SHP77 treated with DMSO at 0.1 percent for 48 hours (cell line): ENCODE data around the gene MUS81.

Experiments used
- DNase-seq: peaks from one replicate; lab custom pipeline; 2025; lab: John Stamatoyannopoulos, UW

Gene MUS81

GRCh38 chr11:65861165-65861505 is 902 bp downstream of the MUS81 start:
- no peak for DNase-seq

GRCh38 chr11:65861533-65862183 is 1.4 kb downstream of the MUS81 start:
- DNase-seq: no peak

- DNase-seq: no peak
Observed at GRCh38 chr11:65862191-65862735, 2.0 kb downstream of the MUS81 start.

DNA sequence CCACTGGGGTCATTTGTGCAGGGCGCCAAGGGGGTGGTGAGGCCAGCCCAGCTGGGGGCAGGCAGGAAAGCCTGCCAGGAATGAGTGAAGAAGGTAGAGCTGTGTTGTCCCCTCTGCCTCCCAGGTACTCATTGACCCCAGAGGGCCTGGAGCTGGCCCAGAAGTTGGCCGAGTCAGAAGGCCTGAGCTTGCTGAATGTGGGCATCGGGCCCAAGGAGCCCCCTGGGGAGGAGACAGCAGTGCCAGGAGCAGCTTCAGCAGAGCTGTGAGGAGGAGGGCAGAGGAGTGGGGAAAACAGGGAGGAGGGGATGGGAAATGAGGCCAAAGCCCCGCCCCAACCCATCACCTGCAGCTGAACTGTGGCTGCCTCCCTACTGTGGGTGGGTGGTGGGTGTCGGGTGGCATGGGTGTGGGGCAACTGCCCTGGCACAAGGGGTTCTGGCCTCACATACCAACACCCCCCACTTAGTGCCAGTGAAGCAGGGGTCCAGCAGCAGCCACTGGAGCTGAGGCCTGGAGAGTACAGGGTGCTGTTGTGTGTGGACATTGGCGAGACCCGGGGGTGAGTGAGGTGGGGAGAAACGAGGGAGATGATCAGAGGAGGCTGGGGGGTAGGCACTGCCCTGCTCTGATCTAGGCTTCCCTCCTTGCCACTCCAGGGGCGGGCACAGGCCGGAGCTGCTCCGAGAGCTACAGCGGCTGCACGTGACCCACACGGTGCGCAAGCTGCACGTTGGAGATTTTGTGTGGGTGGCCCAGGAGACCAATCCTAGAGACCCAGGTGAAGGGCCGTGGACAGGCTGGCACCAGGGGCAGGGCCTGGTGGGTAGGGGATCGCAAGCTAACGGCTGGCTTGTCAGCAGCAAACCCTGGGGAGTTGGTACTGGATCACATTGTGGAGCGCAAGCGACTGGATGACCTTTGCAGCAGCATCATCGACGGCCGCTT is 3.0 kb downstream of the MUS81 start:
- no peak for DNase-seq

DNA sequence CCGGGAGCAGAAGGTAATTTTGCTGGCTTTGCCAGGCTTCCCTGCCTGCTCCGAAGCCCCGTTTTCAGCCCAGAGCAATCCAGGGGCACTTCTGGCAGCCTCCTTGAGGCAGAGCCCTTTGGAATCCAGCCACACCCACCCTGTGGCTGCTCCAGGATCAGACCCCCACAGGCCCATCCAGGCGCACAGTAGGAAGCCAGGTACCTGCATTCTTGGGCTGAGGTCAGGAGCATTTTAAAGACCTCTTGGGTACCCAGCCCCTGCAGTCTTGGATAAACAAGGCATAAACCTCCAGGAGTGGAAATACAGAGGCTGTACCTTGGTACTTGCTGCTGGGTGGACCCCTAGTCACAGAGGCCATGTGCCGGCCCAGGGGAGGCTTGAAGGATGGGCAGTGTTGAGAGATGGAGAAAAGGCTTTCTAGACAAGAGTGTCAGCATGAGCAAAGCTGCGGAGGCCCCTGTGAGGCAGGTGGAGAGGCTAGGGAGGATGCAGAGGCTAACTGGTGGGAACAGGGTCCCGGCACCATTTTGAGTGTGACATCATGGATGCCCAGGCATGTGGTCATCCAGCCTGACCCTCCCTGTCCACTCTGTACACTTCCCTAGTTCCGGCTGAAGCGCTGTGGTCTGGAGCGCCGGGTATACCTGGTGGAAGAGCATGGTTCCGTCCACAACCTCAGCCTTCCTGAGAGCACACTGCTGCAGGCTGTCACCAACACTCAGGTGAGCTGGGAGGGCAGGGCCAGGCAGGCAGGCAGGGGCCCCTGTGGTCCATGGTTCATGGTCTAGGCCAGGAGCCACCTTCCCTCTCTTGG is 3.9 kb downstream of the MUS81 start:
- no peak for DNase-seq

DNA sequence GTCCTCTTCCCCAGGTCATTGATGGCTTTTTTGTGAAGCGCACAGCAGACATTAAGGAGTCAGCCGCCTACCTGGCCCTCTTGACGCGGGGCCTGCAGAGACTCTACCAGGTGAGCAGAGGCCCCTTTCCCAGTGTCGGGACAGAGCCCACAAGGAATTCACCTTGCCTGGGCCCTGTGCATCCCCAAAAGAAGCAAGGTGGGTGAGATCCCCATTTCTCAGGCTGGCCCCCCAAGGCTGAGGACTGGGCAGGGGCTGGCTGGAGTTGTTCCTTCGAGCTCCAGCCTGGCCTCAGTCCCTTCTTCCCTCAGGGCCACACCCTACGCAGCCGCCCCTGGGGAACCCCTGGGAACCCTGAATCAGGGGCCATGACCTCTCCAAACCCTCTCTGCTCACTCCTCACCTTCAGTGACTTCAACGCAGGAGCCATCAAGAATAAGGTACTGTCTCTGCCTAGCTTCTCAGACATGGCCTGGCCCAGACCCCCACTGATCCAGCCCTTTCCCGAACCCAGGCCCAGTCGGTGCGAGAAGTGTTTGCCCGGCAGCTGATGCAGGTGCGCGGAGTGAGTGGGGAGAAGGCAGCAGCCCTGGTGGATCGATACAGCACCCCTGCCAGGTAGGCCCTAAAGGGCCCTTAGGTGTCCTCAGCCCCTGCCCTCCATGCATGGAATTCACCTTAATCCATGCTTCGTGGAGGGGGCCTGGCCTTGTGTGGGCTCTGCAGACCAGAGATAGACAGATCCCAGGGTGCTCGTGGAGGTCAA is 4.7 kb downstream of the MUS81 start:
- DNase-seq: no peak

DNA sequence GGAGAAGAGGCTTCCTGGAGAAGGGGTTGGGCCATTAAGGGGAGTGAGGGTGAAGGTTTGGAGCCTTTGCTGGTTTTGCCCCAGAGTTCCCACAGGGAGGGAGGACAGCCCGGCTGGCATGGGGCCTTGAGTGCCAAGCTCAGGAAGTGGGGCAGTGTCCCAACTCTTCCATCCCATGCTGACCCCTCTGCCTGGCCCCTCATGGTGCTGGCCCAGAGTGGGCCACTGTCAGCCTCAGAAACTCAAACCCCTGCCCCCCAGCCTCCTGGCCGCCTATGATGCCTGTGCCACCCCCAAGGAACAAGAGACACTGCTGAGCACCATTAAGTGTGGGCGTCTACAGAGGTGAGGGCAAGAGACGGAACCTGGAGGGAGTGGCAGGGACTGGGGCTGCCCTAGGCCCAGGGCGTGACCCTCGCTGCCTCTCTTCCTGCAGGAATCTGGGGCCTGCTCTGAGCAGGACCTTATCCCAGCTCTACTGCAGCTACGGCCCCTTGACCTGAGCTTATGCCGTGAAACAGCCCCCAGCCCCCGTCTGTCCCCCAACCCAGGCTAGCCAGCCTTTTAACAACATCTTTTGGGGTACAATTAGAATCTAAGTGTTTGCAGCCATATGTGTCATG is 5.4 kb downstream of the MUS81 start:
- no peak for DNase-seq

- DNase-seq: no peak
Observed at GRCh38 chr11:65866509-65867283, 6.5 kb downstream of the MUS81 start.

GRCh38 chr11:65867284-65868071 is 7.2 kb downstream of the MUS81 start:
- no peak for DNase-seq

- DNase-seq: no peak
Observed at GRCh38 chr11:65868076-65868667, 7.9 kb downstream of the MUS81 start.

DNA sequence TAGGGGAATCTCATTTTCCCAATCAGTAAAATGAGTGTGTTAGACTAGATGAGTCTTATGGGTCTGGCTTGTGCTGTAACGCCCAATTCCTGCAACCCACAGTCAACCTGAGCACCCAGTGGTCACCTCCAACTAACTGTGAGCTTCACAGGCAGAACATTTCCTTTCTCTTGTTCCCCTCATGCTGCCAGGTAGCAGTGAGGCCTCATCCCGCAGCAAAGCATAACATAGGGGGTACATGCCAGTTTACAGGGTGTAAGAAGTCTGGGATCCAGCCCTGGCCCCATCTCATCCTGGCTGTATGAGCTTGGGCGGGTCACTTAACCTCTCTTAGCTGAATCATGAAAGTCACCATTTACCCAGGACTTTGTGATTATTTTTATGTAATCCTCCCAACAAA is 8.7 kb downstream of the MUS81 start:
- DNase-seq: no peak

DNA sequence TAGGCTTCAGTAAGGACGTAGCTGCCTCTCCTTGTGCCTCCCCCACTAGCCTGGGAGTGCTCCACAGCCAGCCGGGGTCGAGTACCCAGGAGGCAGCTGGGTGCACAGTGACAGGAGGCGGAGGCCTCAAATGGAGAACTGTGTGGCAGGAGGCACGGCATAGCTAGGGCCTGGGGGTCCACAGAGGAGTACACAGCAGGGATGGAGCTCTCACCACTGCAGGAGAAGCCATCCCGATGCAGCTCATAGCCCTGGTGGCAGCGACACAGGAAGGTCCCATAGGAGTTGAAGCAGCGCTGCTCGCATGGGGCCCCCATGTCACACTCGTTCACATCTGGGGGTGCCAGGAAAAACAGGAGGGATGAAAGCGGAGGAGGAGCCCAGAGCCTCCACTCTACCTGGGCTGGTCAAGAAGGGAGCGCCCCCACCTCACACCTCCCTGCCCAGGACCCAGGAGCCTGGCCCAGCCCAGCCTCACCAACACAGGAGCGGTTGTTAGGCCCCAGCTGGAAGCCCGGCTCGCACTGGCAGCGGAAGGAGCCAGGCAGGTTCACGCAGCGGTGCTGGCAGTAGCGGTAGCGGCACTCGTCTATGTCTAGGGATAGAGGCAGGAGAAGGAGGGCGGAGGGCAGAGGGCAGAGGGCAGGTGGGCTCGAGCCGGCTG is 9.5 kb downstream of the MUS81 start:
- DNase-seq: no peak

DNA sequence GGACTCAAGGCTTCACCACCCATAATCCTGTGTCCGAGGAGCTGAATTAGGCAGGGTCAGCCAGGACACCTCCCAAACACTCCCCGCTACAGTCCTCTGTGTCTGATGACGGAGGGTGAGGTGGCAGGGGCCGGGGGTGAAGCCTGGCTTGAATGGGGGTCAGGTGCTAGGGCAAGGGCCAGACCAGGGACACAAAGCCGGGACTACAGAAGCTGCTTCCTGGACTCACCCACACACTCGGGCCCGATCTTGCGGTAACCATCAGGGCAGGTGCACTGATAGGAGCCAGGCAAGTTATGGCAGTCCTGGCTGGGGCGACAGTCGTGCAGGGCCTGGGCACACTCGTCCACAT is 10.1 kb downstream of the MUS81 start:
- no peak for DNase-seq

DNA sequence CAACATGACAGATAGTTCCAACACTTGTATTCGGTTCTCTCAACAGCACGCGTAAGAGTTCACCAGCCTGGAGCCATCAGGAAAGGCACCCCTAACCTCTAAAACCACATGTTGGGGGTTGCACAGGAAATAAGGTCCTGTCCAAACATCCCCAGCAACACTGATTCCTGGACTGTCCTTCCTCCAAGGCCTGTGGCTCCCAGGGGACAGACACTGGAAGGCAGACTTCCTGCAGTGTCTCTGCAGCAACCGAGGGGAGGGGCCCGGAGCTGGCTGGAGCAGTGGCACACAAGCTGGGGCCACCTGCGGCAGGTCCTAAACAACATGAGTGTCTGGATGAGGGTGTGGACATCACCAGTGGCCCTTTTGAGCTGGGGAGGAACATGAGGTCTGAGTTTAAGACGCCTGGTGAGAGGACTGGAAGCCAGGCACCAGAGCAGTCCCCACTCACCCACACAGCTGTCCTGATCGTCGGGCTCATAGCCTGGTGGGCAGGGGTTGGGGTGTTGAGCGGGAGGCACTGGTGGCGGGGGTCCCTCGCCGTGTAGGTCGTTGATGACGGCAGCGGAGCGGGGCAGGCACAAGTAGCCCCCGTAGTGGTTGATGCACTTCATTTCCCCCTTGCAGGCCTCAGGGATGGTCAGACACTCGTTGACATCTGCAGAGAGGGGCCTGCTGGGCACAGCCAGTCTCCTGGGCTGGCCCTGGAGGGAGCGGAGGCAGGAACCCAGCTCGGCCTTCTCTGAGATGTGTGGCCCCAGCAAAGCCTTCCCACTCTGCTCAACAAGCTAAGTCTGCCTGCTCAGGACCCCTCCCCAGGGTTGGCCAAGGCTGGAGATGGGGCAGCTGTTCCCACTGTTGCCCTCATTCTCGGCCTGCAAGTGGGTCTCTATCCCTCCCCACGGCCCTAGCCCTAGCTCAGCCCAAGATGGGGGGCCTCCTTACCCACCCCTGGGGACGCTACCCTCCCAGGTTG is 10.8 kb downstream of the MUS81 start:
- no peak for DNase-seq

DNA sequence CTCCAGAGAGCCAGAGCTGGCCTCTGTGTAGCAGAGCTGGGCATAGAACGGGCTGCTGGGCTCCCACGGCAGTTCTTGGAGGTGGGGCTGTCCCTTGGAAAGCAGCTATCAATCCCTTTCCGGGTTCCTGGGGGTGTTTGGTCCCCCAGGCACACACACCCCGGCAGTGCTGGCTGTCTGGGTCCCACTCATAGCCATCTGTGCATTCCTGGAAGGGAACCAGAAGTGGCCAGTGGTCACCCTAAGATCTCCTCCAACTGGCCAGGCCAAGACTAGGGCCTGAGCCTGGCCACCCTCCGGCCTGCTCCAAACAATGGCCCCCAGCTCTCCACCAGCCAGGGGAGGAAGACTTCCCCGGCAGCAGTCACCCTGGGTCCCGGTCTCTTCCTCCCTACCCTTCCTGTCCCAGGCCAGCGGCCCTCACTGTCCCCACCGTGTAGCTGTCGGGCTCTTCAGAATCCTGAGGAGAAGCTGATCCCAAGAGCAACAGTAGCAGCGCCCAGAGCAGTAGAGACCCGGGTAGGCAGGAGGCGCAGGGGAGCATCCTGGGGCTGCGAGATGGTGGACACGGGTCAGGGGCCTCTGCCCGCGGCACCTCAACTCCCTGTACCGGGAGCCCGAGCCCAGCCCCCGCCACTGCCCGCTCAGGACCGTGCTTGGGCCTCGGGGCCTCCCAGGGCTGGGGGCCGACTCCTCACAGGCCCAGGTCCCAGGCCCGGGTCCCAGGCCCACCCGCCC is 11.7 kb downstream of the MUS81 start:
- no peak for DNase-seq

DNA sequence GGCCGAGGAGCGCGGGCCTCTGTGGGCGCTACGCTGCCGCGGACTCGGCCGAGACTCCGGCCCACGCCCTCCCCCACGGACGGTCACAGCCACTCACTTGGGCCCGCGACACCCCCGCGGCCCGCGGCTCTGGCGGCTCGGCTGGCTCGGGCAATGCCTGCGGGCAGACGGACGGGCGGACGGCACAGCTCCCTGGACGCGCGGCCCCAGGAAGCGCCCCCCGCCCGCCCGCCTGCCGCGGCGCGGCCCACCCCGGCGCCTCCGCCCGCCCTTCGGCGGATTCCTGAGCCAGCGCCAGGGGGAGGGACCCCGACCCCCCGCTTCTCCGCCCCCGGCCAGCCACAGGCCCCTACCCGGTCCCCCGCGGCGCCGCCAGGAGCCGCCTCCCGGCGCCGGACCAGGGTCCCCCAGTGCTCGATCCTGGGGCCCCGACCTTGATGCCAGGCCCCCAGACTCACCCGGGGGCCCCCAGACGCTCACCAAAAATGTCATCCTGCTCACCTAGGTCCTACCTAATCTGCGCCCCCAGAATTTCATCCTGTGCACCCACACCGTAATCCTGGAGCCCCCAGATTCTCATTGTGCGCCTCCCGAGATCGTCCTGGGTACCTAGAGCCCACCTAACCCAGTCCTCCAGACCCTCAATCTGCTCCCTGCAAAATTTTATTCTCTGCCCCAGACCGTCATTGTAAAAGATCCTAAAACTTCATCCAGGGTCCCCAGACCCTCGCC is 12.5 kb downstream of the MUS81 start, which contains the start of gene EFEMP2:
Gene EFEMP2 (minus strand): TSS at position 215 of the 732 bp plus-strand sequence. CDS start 446 bp downstream, outside the sequence.
- DNase-seq: no peak
